Measurements from ENCODE around the gene RLBP1. TPM values are rescaled to one million over a fixed set of nuclear protein-coding genes. Genes with fewer than 3 reads are reported as not detected.

RLBP1 gene
- total RNA-seq, 6 experiments from 2014 or later, result not detected

- WGBS (ENCODE audit: insufficient coverage, low coverage, low lambda C conversion rate, missing lambda C conversion rate), result 23% methylated on average over 5 of the region's 5 CpGs
- no peak for DNase-seq
- Histone ChIP-seq H3K4me1 (no peaks in the 10 kb centered on the region), H3K27me3 (no peaks in the 10 kb centered on the region), H3K9me3 (no peaks in the 10 kb centered on the region), H3K4me3 (no peak overlapping the region), H3K27ac (no peak overlapping the region), H3K36me3 (no peaks in the 10 kb centered on the region)
- intact Hi-C loops (cut with DNase I), result no loop called here
- no peak for ATAC-seq
- TF ChIP-seq CTCF (IDR thresholded peaks at IDR 0.05) (no peak), POLR2A (IDR thresholded peaks at IDR 0.05) (no peak)
Observed at GRCh38 chr15:89230277-89230676, 8.9 kb upstream of the RLBP1 start.

- H3K4me3 ChIP-seq, result no peak overlapping the region
- no peaks in the 10 kb centered on the region for H3K36me3 ChIP-seq
- 80% methylated on average over 6 of the region's 7 CpGs for WGBS (ENCODE audit: insufficient coverage, low coverage, low lambda C conversion rate, missing lambda C conversion rate)
- no peaks in the 10 kb centered on the region for H3K9me3 ChIP-seq
- H3K4me1 ChIP-seq, result no peaks in the 10 kb centered on the region
- no peaks in the 10 kb centered on the region for H3K27me3 ChIP-seq
- TF ChIP-seq POLR2A (IDR thresholded peaks at IDR 0.05) (no peak), CTCF (IDR thresholded peaks at IDR 0.05) (no peak)
- intact Hi-C loops (cut with DNase I), result no loop called here
- no peak overlapping the region for H3K27ac ChIP-seq
- ATAC-seq, result no peak
- no peak for DNase-seq
Observed at GRCh38 chr15:89227425-89227824, 6.0 kb upstream of the RLBP1 start.

GRCh38 chr15:89226359-89227221 lies 5.2 kb upstream of the RLBP1 start:
- 81% methylated on average over 5 of the region's 14 CpGs for WGBS (ENCODE audit: insufficient coverage, low coverage, low lambda C conversion rate, missing lambda C conversion rate)
- no peaks in the 10 kb centered on the region for H3K4me1 ChIP-seq
- no peak overlapping the region for H3K4me3 ChIP-seq
- H3K27me3 ChIP-seq, result no peaks in the 10 kb centered on the region
- no peak for ATAC-seq
- no peak overlapping the region for H3K27ac ChIP-seq
- H3K36me3 ChIP-seq, result no peaks in the 10 kb centered on the region
- no peak for TF ChIP-seq CTCF (IDR thresholded peaks at IDR 0.05)
- no peak for TF ChIP-seq POLR2A (IDR thresholded peaks at IDR 0.05)
- DNase-seq, result no peak
- no peaks in the 10 kb centered on the region for H3K9me3 ChIP-seq
- intact Hi-C loops (cut with DNase I), result no loop called here

- DNase-seq (no peak), ATAC-seq (no peak)
- Histone ChIP-seq H3K4me1 (no peaks in the 10 kb centered on the region), H3K9me3 (no peaks in the 10 kb centered on the region), H3K4me3 (no peak overlapping the region), H3K36me3 (no peaks in the 10 kb centered on the region), H3K27ac (no peak overlapping the region), H3K27me3 (no peaks in the 10 kb centered on the region)
- WGBS (ENCODE audit: insufficient coverage, low coverage, low lambda C conversion rate, missing lambda C conversion rate), result 89% methylated on average over 3 of the region's 5 CpGs
- no peak for TF ChIP-seq CTCF (IDR thresholded peaks at IDR 0.05)
- no peak for TF ChIP-seq POLR2A (IDR thresholded peaks at IDR 0.05)
- intact Hi-C loops (cut with DNase I), result no loop called here
Observed at GRCh38 chr15:89225588-89225987, 4.2 kb upstream of the RLBP1 start.

Data from right lobe of liver (tissue), 6 donors.